HG03457 (cell line): Measurements from ENCODE around the gene EFS.

Experiments used
- ATAC-seq: cut with Tn5 transposase; IDR thresholded peaks from one replicate; pipeline ENCODE4 v1.9.1; 2021; ENCODE audit warnings: moderate number of reproducible peaks; ENCODE audit not compliant: unreplicated experiment

Gene EFS

GRCh38 chr14:23379366-23380196 is 14.6 kb upstream of the EFS start:
- no peak for ATAC-seq

- ATAC-seq = no peak
Observed at GRCh38 chr14:23378612-23379220, 13.7 kb upstream of the EFS start.

GRCh38 chr14:23377573-23378563 is 12.9 kb upstream of the EFS start:
- ATAC-seq = no peak

GRCh38 chr14:23377198-23377550 is 12.2 kb upstream of the EFS start:
- ATAC-seq = no peak

- no peak for ATAC-seq
Observed at GRCh38 chr14:23376482-23377197, 11.7 kb upstream of the EFS start, which contains the start of gene CMTM5. Gene CMTM5, plus strand, starts transcription at chr14:23377046. Its CDS starts 206 bp downstream, at chr14:23377252.

- ATAC-seq = no peak
Observed at GRCh38 chr14:23375527-23376251, 10.7 kb upstream of the EFS start.

GRCh38 chr14:23373041-23373440 is 8.1 kb upstream of the EFS start:
- no peak for ATAC-seq

GRCh38 chr14:23372509-23372908 is 7.5 kb upstream of the EFS start, which contains the start of gene IL25:
Gene IL25, plus strand, starts transcription at chr14:23372809.
- ATAC-seq = no peak

GRCh38 chr14:23371865-23372264 is 6.9 kb upstream of the EFS start:
- ATAC-seq = no peak

- no peak for ATAC-seq
Observed at GRCh38 chr14:23370221-23370620, 5.2 kb upstream of the EFS start.

GRCh38 chr14:23366426-23366921 is 1.5 kb upstream of the EFS start:
- no peak for ATAC-seq

- no peak for ATAC-seq
Observed at GRCh38 chr14:23365732-23366425, 907 bp upstream of the EFS start.

- ATAC-seq = no peak
Observed at GRCh38 chr14:23364164-23365035, 572 bp downstream of the EFS start.

GRCh38 chr14:23362200-23362599 is 2.8 kb downstream of the EFS start:
- no peak for ATAC-seq

- ATAC-seq = no peak
Observed at GRCh38 chr14:23361763-23362162, 3.2 kb downstream of the EFS start.

- no peak for ATAC-seq
Observed at GRCh38 chr14:23361320-23361719, 3.7 kb downstream of the EFS start.

GRCh38 chr14:23360496-23360895 is 4.5 kb downstream of the EFS start:
- ATAC-seq = no peak
